HepG2 (cell line): ENCODE results near the gene GRK3. TPM values are rescaled to one million over a fixed set of nuclear protein-coding genes. Genes with fewer than 3 reads are reported as not detected.

Source experiments
- ATAC-seq: fragments of 200-7000 bp; cut with Tn5 transposase; 3 replicates; pipeline ENCODE4 v1.9.1; 2020; ENCODE audit warnings: mild to moderate bottlenecking, moderate library complexity
- BruUV-seq: library from RNA; stranded (reverse); fragments of 400-500 nt; replicated peaks from 2 replicates; lab custom pipeline; 2021; lab: Mats Ljungman, UMichigan
- CTCF ChIA-PET: fragments of 300-600 bp; formaldehyde crosslinking; extraction: SDS; loops from one replicate; lab custom pipeline; 2021; ENCODE audit warnings: low total read pairs, inconsistent platforms, low intra/inter-chr PET ratio; lab: Yijun Ruan, JAX
- POLR2A ChIA-PET: fragments of 350-600 bp; sonication (Branson Sonifier 250); formaldehyde crosslinking; loops from one replicate; lab custom pipeline; 2020; ENCODE audit warnings: antibody characterized with exemption, inconsistent platforms; lab: Yijun Ruan, JAX
- DNase-seq: peaks from one replicate; pipeline ENCODE4 v3.0.0-alpha.2; 2015; ENCODE audit warnings: low spot score
- FAIRE-seq: peaks from 3 replicates; lab custom pipeline; 2011; peaks lifted over from hg19 to GRCh38; lab: Jason Lieb, UNC
- H2AFZ ChIP-seq: one replicate; pipeline ENCODE4 v1.6.1; 2011; ENCODE audit warnings: low read length, inconsistent platforms
- H3K27ac ChIP-seq: fragments of 300-600 bp; 3 replicates; pipeline ENCODE4 v1.8.0; 2011; ENCODE audit warnings: mixed run types, mild to moderate bottlenecking, mixed read lengths, low read length, inconsistent platforms; ENCODE audit not compliant: insufficient read depth; ENCODE audit errors: extremely low read length
- H3K27me3 ChIP-seq, 2 experiments: fragments of 200-600 bp in 1 of 2; 2 replicates in 1 of 2; 3 replicates in 1 of 2; pipeline versions ENCODE4 v1.6.0 to v1.8.0; 2011; ENCODE audit warnings: low read length in 2 of 2, mild to moderate bottlenecking in 2 of 2, moderate library complexity in 2 of 2, inconsistent platforms in 1 of 2; ENCODE audit not compliant: insufficient read depth in 2 of 2, control insufficient read depth in 1 of 2
- H3K36me3 ChIP-seq, 2 experiments: fragments of 200-600 bp in 1 of 2; replicated peaks in 1 of 2; 2 replicates in 1 of 2; 3 replicates in 1 of 2; pipeline versions ENCODE4 v1.5.1 to v1.8.0; 2011; ENCODE audit warnings: low read length in 2 of 2, inconsistent platforms in 1 of 2; ENCODE audit not compliant: insufficient read depth in 2 of 2, control insufficient read depth in 1 of 2
- H3K4me1 ChIP-seq: 2 replicates; pipeline ENCODE4 v1.5.1; 2012; ENCODE audit warnings: low read length, inconsistent platforms; ENCODE audit not compliant: insufficient read depth
- H3K4me2 ChIP-seq: 2 replicates; pipeline ENCODE4 v1.6.0; 2011; ENCODE audit warnings: low read depth, low read length, inconsistent platforms
- H3K4me3 ChIP-seq, 3 experiments: fragments of 200-600 bp in 1 of 3; sonication (generic), shearing (Covaris generic) in 1 of 3; replicated peaks in 1 of 3; 2 replicates each; pipeline ENCODE4 v1.5.1; 2011 to 2016; ENCODE audit warnings: low read length in 3 of 3, inconsistent platforms in 2 of 3, low read depth in 2 of 3, mild to moderate bottlenecking in 2 of 3, control low read depth in 1 of 3, mixed read lengths in 1 of 3; ENCODE audit not compliant: insufficient read depth in 1 of 3
- H3K79me2 ChIP-seq: one replicate; pipeline ENCODE4 v1.6.1; 2011; ENCODE audit warnings: low read length, inconsistent platforms; ENCODE audit not compliant: insufficient read depth
- H3K9ac ChIP-seq: 2 replicates; pipeline ENCODE4 v1.6.0; 2011; ENCODE audit warnings: mild to moderate bottlenecking, low read depth, low read length, inconsistent platforms; ENCODE audit not compliant: insufficient read depth
- H3K9me3 ChIP-seq: 2 replicates; pipeline ENCODE4 v1.5.1; 2012; ENCODE audit warnings: mild to moderate bottlenecking, low read length
- H4K20me1 ChIP-seq: 2 replicates; pipeline ENCODE4 v1.6.0; 2011; ENCODE audit warnings: inconsistent platforms, mild to moderate bottlenecking, low read length, moderate library complexity; ENCODE audit not compliant: insufficient read depth
- CBX1 ChIP-seq: IDR thresholded peaks from one replicate; pipeline ENCODE4 v1.6.1; 2016; ENCODE audit warnings: antibody characterized with exemption, low read depth
- CEBPB ChIP-seq: IDR thresholded peaks from 2 replicates; pipeline ENCODE4 v1.6.1; 2011; ENCODE audit warnings: low read depth, low read length, improper control_type of control experiment, borderline replicate concordance
- EED ChIP-seq: sonication (generic); formaldehyde crosslinking; IDR thresholded peaks from 2 replicates; pipeline ENCODE4 v1.5.0; 2020; ENCODE audit warnings: mild to moderate bottlenecking, missing genetic modification reagents
- FOXJ3 ChIP-seq: sonication (generic); formaldehyde crosslinking; IDR thresholded peaks from 2 replicates; pipeline ENCODE4 v1.4.0; 2020; ENCODE audit warnings: missing genetic modification reagents, mild to moderate bottlenecking, borderline replicate concordance
- HNRNPLL ChIP-seq: fragments of 200-400 bp; formaldehyde crosslinking; IDR thresholded peaks from 2 replicates; pipeline ENCODE4 v1.6.1; 2017; ENCODE audit warnings: mild to moderate bottlenecking, low read depth, low read length; ENCODE audit not compliant: poor library complexity, severe bottlenecking
- MEIS2 ChIP-seq: sonication (generic); formaldehyde crosslinking; IDR thresholded peaks from 2 replicates; pipeline ENCODE4 v1.9.0; 2021; ENCODE audit warnings: mild to moderate bottlenecking, missing genetic modification reagents
- NCOA5 ChIP-seq: sonication (generic); formaldehyde crosslinking; IDR thresholded peaks from 2 replicates; pipeline ENCODE4 v1.4.0; 2020; ENCODE audit warnings: missing genetic modification reagents
- NFYC ChIP-seq: IDR thresholded peaks from 2 replicates; pipeline ENCODE4 v1.6.1; 2016; ENCODE audit warnings: missing genetic modification reagents, missing compliant biosample characterization
- NKX3-1 ChIP-seq: sonication (generic); formaldehyde crosslinking; IDR thresholded peaks from 2 replicates; pipeline ENCODE4 v1.5.0; 2020; ENCODE audit warnings: missing genetic modification reagents
- POGZ ChIP-seq: sonication (generic); formaldehyde crosslinking; IDR thresholded peaks from 2 replicates; pipeline ENCODE4 v1.4.0; 2020; ENCODE audit warnings: mild to moderate bottlenecking, missing genetic modification reagents
- POLR2AphosphoS2 ChIP-seq: IDR thresholded peaks from 2 replicates; pipeline ENCODE4 v1.6.1; 2011; ENCODE audit warnings: low read depth, low read length, improper control_type of control experiment
- SP140L ChIP-seq: sonication (generic); formaldehyde crosslinking; IDR thresholded peaks from 2 replicates; pipeline ENCODE4 v1.4.0; 2020; ENCODE audit warnings: missing genetic modification reagents, borderline replicate concordance
- ZEB1 ChIP-seq: IDR thresholded peaks from 2 replicates; pipeline ENCODE4 v1.6.1; 2012; ENCODE audit warnings: mild to moderate bottlenecking, low read depth, inconsistent platforms; ENCODE audit not compliant: insufficient replicate concordance
- ZFP1 ChIP-seq: IDR thresholded peaks from 2 replicates; pipeline ENCODE4 v1.6.1; 2016
- ZNF143 ChIP-seq: sonication (generic); formaldehyde crosslinking; IDR thresholded peaks from 2 replicates; pipeline ENCODE4 v1.4.0; 2020; ENCODE audit warnings: missing genetic modification reagents
- ZNF547 ChIP-seq: sonication (generic); formaldehyde crosslinking; IDR thresholded peaks from 2 replicates; pipeline ENCODE4 v1.5.1; 2020; ENCODE audit warnings: mild to moderate bottlenecking, missing genetic modification reagents
- ZNF879 ChIP-seq: sonication (generic); formaldehyde crosslinking; IDR thresholded peaks from 2 replicates; pipeline ENCODE4 v1.8.1; 2023; ENCODE audit warnings: missing genetic modification reagents
- WGBS: methylation state at CpG from one replicate; pipeline ENCODE4 v1.1.6; 2017; ENCODE audit warnings: low lambda C conversion rate; 5-methylcytosine and 5-hydroxymethylcytosine counted together
- in situ Hi-C: cut with HindIII; loops from 2 replicates; pipeline ENCODE4 v1.10.0; 2017; ENCODE audit warnings: low pct_unique_long_range_greater_than_20kb; ENCODE audit not compliant: extremely low pct_ligation_motif_present
- intact Hi-C: fragments of 100-400 bp; cut with micrococcal nuclease; formaldehyde crosslinking; loops from one replicate; pipeline ENCODE4 v1.10.0; 2022; ENCODE audit not compliant: unreplicated experiment
- polyA plus RNA-seq, 8 experiments: library from polyadenylated mRNA; depleted of rRNA in 3 of 8; stranded (reverse) in 7 of 8; unstranded in 1 of 8; fragments of >200 nt; fragmentation: Illumina TruSeq in 4 of 8; extraction: Trizol in 4 of 8; gene quantifications; 2 replicates each; pipeline versions ENCODE4 v1.2.1 to v1.2.3, GENCODE V29; 2011 to 2016; ENCODE audit warnings: low read depth in 4 of 8, missing spikeins in 1 of 8, mixed read lengths in 1 of 8; ENCODE audit not compliant: insufficient read depth in 1 of 8
- total RNA-seq, 5 experiments: library from RNA; depleted of rRNA; stranded (reverse); fragments of >200 nt; fragmentation: Illumina TruSeq; extraction: Trizol; gene quantifications; 2 replicates each; pipeline ENCODE4 v1.2.3, GENCODE V29; 2016; ENCODE audit warnings: low read depth in 1 of 5

Gene GRK3
- total and polyA plus RNA-seq, 2 of the 13 experiments (the other 11 are each of a cell fraction or from before 2014, with no cell fraction given): 8.5 to 16.7 TPM

- TF ChIP-seq FOXJ3 (CRISPR knock-in tag): no peak
- no peak for TF ChIP-seq POLR2AphosphoS2
These were observed 27.9 kb upstream of the GRK3 start (continued) for GRCh38 chr22:25536589-25536988.

GRCh38 chr22:25540166-25540907 is 24.1 kb upstream of the GRK3 start:
- Histone ChIP-seq H4K20me1 (no peaks in the 10 kb centered on the region), H3K27ac (no peak overlapping the region), H3K9me3 (no peaks in the 10 kb centered on the region), H2AFZ (no peak overlapping the region), H3K36me3 (no peaks in the 10 kb centered on the region), H3K9ac (no peak overlapping the region), H3K27me3 (no peaks in the 10 kb centered on the region; a peak in 1 of 5 replicates), H3K79me2 (no peaks in the 10 kb centered on the region), H3K4me1 (peaks cover 27% of the 10 kb centered on the region), H3K4me3 (no peak overlapping the region), H3K4me2 (no peak overlapping the region)
- BruUV-seq: no TSS peak
- CTCF ChIA-PET: no interaction called here
- WGBS: 52% methylated on average over 3 of the region's 3 CpGs
- DNase-seq: no peak
- no peak for FAIRE-seq
- no peak for TF ChIP-seq CEBPB
- TF ChIP-seq ZNF879: no peak
- no peak for TF ChIP-seq NFYC (CRISPR knock-in tag)
- no peak for TF ChIP-seq CBX1
- no peak for TF ChIP-seq MEIS2 (CRISPR knock-in tag)
- no peak for TF ChIP-seq NKX3-1 (CRISPR knock-in tag)
- no peak for TF ChIP-seq ZFP1
- TF ChIP-seq POGZ: no peak
- no peak for TF ChIP-seq NCOA5 (CRISPR knock-in tag)
- no peak for TF ChIP-seq ZEB1
- no peak for TF ChIP-seq HNRNPLL
- TF ChIP-seq ZNF143 (CRISPR knock-in tag): no peak
- no peak for TF ChIP-seq EED (CRISPR knock-in tag)
- no peak for TF ChIP-seq SP140L (CRISPR knock-in tag)
- no peak for TF ChIP-seq ZNF547 (CRISPR knock-in tag)
- POLR2A ChIA-PET: no interaction called here
- in situ Hi-C loops: no loop called here
- intact Hi-C loops: loop anchor here (5.0 kb wide), 2 partner anchors 78 to 232 kb away; no protein-coding TSS in a partner anchor
- ATAC-seq: no peak
